ENCODE data around the gene KASH5. TPM values are rescaled to one million over a fixed set of nuclear protein-coding genes. Genes with fewer than 3 reads are reported as not detected.

KASH5 gene
- total and polyA plus RNA-seq, 7 experiments from 2014 or later = 0.27 to 0.97 (median 0.42) TPM; not detected in 4

DNA sequence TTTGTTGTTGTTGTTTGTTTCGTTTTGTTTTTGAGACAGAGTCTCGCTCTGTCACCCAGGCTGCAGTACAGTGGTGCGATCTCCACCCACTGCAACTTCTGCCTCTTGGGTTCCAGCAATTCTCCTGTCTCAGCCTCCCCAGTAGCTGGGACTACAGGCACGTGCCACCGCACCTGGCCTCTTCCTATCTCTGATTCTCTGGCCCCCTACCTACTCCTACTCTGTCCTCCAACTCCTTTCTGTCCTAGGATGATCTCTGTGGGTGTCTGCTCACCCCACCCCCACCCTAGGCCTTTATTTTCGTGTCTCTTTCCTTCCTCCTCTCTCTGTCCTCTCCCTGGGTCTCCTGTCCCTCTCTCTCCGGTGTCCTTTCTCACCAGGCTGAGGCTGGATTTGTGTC is 62.4 kb downstream of the KASH5 start:
- Mint-ChIP-seq H3K27ac (peak overlapping the region in 7 of 9 donors; percentile 48 to 100 (median 92)), H3K36me3 (peaks cover 8 to 34% (median 12%) of the 10 kb centered on the region in 5 donors), H3K4me3 (peak overlapping the region; percentile 87 to 100 (median 99)), H3K9me3 (peaks cover 0 to 5% (median 0%) of the 10 kb centered on the region in 11 donors), H3K4me1 (peaks cover 32 to 59% (median 49%) of the 10 kb centered on the region in 7 donors), H3K27me3 (no peaks in the 10 kb centered on the region)
- ChIA-PET CTCF (interaction anchor here (0.7 to 12.2 kb wide), 2 partner anchors 21 to 1279 kb away, joined by 11 to 83 read pairs; partner anchors contain the start of gene FLT3LG), POLR2A (interaction anchor here (0.6 to 15.5 kb wide), 8 partner anchors 12 to 190 kb away, joined by 3 to 226 read pairs (median 10); partner anchors contain the start of genes FLT3LG, RPL13A, RPS11 and RRAS)
- ATAC-seq (no peak), DNase-seq (no peak)
- H3K27me3 ChIP-seq (ENCODE audit: control insufficient read depth in 2 of 2, insufficient read depth in 2 of 2, low read length in 2 of 2) = no peaks in the 10 kb centered on the region
- no peak overlapping the region for H3K27ac ChIP-seq (ENCODE audit: low read depth, low read length)
- intact Hi-C loops (cut with micrococcal nuclease) = loop anchor here (5.0 kb wide), 5 partner anchors 333 to 1128 kb away; partner anchors contain the start of genes GYS1 (in 2 of the 2), RUVBL2 (in 2 of the 2), C19orf73 (in 1 of the 2) and DBP (in 1 of the 2)
- peaks cover 0 to 40% (median 4%) of the 10 kb centered on the region in 3 experiments for H3K36me3 ChIP-seq (ENCODE audit: control insufficient read depth in 2 of 3, insufficient read depth in 3 of 3, low read length in 3 of 3)
- peaks cover 15 to 26% of the 10 kb centered on the region in 2 donors for H3K4me1 ChIP-seq (ENCODE audit: control insufficient read depth in 2 of 2, insufficient read depth in 2 of 2, low read length in 2 of 2)
- H3K9me3 ChIP-seq (ENCODE audit: control insufficient read depth in 2 of 3, low read length in 3 of 3) = no peaks in the 10 kb centered on the region
- peak overlapping the region; percentile 85 for H3K4me3 ChIP-seq (ENCODE audit: low read length)

DNA sequence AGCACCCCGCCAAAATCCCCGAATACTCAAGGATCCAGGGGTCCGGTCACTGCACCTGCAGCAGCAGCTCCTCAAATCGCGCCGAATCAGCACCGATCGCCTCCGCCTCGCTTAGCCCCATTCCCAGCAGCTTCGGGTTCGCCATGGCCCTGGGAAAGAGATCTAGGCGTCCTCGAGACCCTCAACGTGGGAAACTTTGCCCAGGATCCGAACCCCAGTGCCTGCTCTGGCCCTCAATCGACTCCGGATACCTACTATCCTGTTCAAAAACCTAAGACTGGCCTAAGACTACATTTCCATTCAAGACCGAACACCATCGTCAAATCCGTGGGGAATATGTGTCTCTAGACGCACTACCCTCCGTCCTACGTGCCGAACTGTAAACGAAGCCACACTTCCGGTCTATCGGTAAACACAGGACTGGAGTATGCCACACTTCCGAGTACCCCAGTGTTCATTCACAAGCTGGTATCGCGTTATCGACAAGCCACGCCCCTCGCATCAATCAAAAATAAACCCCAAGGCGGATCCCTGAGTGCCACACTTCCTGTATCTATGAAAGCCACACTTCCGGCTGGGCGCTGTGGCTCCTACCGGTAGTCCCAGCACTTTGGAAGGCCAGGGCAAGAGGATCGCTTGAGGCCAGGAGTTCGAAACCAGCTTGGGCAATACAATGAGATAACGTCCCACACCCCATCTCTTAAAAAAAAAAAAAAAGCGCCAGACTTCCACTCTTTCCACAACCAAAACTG is 63.6 kb downstream of the KASH5 start, which contains the start of gene PIH1D1:
Gene PIH1D1, minus strand, starts transcription at position 385 of the 752 bp plus-strand sequence. Its CDS starts 240 bp downstream, at position 145.
- DNase-seq (peak; percentile 69 to 97 (median 94)), ATAC-seq (peak; percentile 71)
- Histone ChIP-seq H3K4me1 (ENCODE audit: control insufficient read depth in 2 of 2, insufficient read depth in 2 of 2, low read length in 2 of 2) (peaks cover 15 to 26% of the 10 kb centered on the region in 2 donors), H3K27ac (ENCODE audit: low read depth, low read length) (peak within 1 kb of the TSS; percentile 95), H3K36me3 (ENCODE audit: control insufficient read depth in 2 of 3, insufficient read depth in 3 of 3, low read length in 3 of 3) (peaks cover 0 to 36% (median 4%) of the 10 kb centered on the region in 3 experiments), H3K9me3 (ENCODE audit: control insufficient read depth in 2 of 3, low read length in 3 of 3) (no peaks in the 10 kb centered on the region), H3K27me3 (ENCODE audit: control insufficient read depth in 2 of 2, insufficient read depth in 2 of 2, low read length in 2 of 2) (no peaks in the 10 kb centered on the region), H3K4me3 (ENCODE audit: low read length) (peak within 1 kb of the TSS; percentile 85)
- Mint-ChIP-seq H3K4me3 (peak within 1 kb of the TSS; percentile 95 to 100 (median 99)), H3K27me3 (no peaks in the 10 kb centered on the region), H3K27ac (peak within 1 kb of the TSS; percentile 92 to 100 (median 99)), H3K36me3 (peaks cover 11 to 32% (median 16%) of the 10 kb centered on the region in 5 donors), H3K9me3 (peaks cover 0 to 5% (median 0%) of the 10 kb centered on the region in 11 donors), H3K4me1 (peaks cover 31 to 68% (median 55%) of the 10 kb centered on the region in 7 donors)
- intact Hi-C loops (cut with micrococcal nuclease) = loop anchor here (1.0 to 5.0 kb wide), 9 partner anchors 8 to 1129 kb away; partner anchors contain the start of genes GYS1 (in 2 of the 2), RUVBL2 (in 2 of the 2), AKT1S1 (in 1 of the 2) and C19orf73 (in 1 of the 2)
- ChIA-PET POLR2A (interaction anchor here (0.5 to 15.5 kb wide), 29 partner anchors 11 to 594 kb away, joined by 3 to 226 read pairs (median 3); partner anchors contain the start of genes FLT3LG, GYS1, NOSIP and PRR12), CTCF (interaction anchor here (0.6 to 12.2 kb wide), 10 partner anchors 20 to 832 kb away, joined by 3 to 83 read pairs (median 4); partner anchors contain the start of genes FLT3LG, NOSIP, PRR12 and SPHK2)

DNA sequence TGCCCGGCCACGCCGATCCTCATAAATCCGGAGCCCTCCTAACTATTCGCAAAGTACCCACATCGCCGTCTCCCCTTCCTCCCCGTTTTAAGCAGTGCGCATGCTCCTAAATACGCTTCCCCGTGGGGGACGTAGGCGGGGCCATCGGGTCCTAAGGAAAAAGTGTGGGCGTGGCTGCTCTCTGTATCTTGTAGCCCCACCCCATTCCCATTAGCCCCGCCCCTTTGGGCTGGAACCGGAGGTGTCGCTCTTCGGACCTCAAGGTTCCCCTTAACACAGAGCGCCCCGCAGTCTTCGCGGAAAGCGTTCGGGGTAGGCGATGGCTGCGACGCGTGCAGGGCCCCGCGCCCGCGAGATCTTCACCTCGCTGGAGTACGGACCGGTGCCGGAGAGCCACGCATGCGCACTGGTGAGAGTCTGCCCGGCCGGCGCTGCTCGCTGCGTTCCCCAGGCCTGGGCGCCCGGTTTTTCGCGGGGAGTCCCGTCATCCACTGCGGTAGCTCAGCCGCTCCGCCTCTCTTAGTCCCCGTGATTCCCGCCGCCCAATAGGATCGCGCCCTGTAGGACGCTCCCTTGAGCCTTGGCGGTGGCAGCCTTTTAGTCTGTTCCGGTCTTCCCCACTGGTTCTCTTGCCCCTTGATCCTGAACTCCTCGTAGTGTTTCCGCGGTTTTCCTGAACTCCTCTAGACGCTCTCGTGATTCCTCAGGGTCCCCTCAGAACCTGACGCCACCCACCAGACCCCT is 65.1 kb downstream of the KASH5 start, which contains the start of gene ALDH16A1:
Gene ALDH16A1, plus strand, starts transcription at position 213 of the 744 bp plus-strand sequence. Its CDS starts 107 bp downstream, at position 320.
- ChIA-PET CTCF (interaction anchor here (0.6 to 12.2 kb wide), 5 partner anchors 13 to 89 kb away, joined by 3 to 83 read pairs (median 4); partner anchors contain the start of genes DKKL1 and FLT3LG), POLR2A (interaction anchor here (0.6 to 15.5 kb wide), 18 partner anchors 12 to 834 kb away, joined by 3 to 226 read pairs (median 4); partner anchors contain the start of genes FLT3LG, GFY, NOSIP and PRR12)

DNA sequence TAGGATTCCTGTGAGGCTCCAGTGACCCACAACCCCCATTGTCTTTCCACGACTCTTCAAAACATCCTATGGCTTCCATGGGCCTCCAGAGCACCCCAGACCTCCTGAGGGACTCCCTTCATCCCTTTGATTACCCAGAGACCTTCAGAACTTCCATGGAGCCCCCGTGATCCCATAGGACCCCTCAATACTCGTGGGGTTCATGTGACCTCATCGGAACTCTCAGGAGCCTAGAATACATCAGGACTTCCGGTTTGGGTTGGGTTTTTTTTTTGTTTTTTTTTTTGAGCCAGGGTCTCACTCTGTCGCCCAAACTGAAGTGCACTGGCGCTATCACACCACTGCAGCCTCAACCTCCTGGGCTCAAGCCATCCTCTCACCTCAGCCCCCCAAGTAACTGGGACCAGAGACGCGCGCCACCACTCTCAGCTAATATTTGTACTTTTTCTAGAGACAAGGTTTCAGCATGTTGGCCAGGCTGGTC is 65.8 kb downstream of the KASH5 start:
- H3K36me3 ChIP-seq (ENCODE audit: control insufficient read depth in 2 of 3, insufficient read depth in 3 of 3, low read length in 3 of 3) = peaks cover 0 to 25% (median 0%) of the 10 kb centered on the region in 3 experiments
- peaks cover 31 to 64% (median 50%) of the 10 kb centered on the region in 7 donors for H3K4me1 Mint-ChIP-seq
- H3K27me3 Mint-ChIP-seq = no peaks in the 10 kb centered on the region
- H3K27ac ChIP-seq (ENCODE audit: low read depth, low read length) = peak overlapping the region; percentile 95
- peaks cover 15 to 26% of the 10 kb centered on the region in 2 donors for H3K4me1 ChIP-seq (ENCODE audit: control insufficient read depth in 2 of 2, insufficient read depth in 2 of 2, low read length in 2 of 2)
- peak overlapping the region; percentile 90 to 100 (median 96) for H3K4me3 Mint-ChIP-seq
- peak overlapping the region; percentile 92 to 100 (median 99) for H3K27ac Mint-ChIP-seq
- ATAC-seq (no peak), DNase-seq (no peak)
- H3K27me3 ChIP-seq (ENCODE audit: control insufficient read depth in 2 of 2, insufficient read depth in 2 of 2, low read length in 2 of 2) = no peaks in the 10 kb centered on the region
- no peaks in the 10 kb centered on the region for H3K9me3 ChIP-seq (ENCODE audit: control insufficient read depth in 2 of 3, low read length in 3 of 3)
- peaks cover 0 to 5% (median 0%) of the 10 kb centered on the region in 11 donors for H3K9me3 Mint-ChIP-seq
- H3K36me3 Mint-ChIP-seq = peaks cover 8 to 26% (median 10%) of the 10 kb centered on the region in 5 donors
- intact Hi-C loops (cut with micrococcal nuclease) = loop anchor here (1.0 to 5.0 kb wide), 19 partner anchors 10 to 1131 kb away; partner anchors contain the start of genes FLT3LG (in 2 of the 2), GYS1 (in 2 of the 2), RPS11 (in 2 of the 2) and RUVBL2 (in 2 of the 2)
- ChIA-PET CTCF (interaction anchor here (1.0 to 12.2 kb wide), 4 partner anchors 13 to 62 kb away, joined by 3 to 83 read pairs (median 8); partner anchors contain the start of gene FLT3LG), POLR2A (interaction anchor here (0.6 to 15.5 kb wide), 16 partner anchors 11 to 835 kb away, joined by 3 to 226 read pairs (median 8); partner anchors contain the start of genes FLT3LG, GFY, NOSIP and PRR12)
- H3K4me3 ChIP-seq (ENCODE audit: low read length) = peak overlapping the region; percentile 84

More for the DNA sequence above, 65.1 kb downstream of the KASH5 start, which contains the start of gene ALDH16A1:
- H3K27me3 Mint-ChIP-seq = no peaks in the 10 kb centered on the region
- peaks cover 0 to 5% (median 0%) of the 10 kb centered on the region in 11 donors for H3K9me3 Mint-ChIP-seq
- peaks cover 35 to 71% (median 56%) of the 10 kb centered on the region in 7 donors for H3K4me1 Mint-ChIP-seq
- no peaks in the 10 kb centered on the region for H3K9me3 ChIP-seq (ENCODE audit: control insufficient read depth in 2 of 3, low read length in 3 of 3)
- peak within 1 kb of the TSS; percentile 95 for H3K27ac ChIP-seq (ENCODE audit: low read depth, low read length)
- DNase-seq (peak; percentile 97 to 99 (median 98)), ATAC-seq (peak; percentile 92)
- H3K27me3 ChIP-seq (ENCODE audit: control insufficient read depth in 2 of 2, insufficient read depth in 2 of 2, low read length in 2 of 2) = no peaks in the 10 kb centered on the region
- H3K4me3 ChIP-seq (ENCODE audit: low read length) = peak within 1 kb of the TSS; percentile 85
- H3K36me3 ChIP-seq (ENCODE audit: control insufficient read depth in 2 of 3, insufficient read depth in 3 of 3, low read length in 3 of 3) = peaks cover 0 to 25% (median 0%) of the 10 kb centered on the region in 3 experiments
- H3K4me1 ChIP-seq (ENCODE audit: control insufficient read depth in 2 of 2, insufficient read depth in 2 of 2, low read length in 2 of 2) = peaks cover 15 to 26% of the 10 kb centered on the region in 2 donors
- peak within 1 kb of the TSS; percentile 95 to 100 (median 99) for H3K4me3 Mint-ChIP-seq
- intact Hi-C loops (cut with micrococcal nuclease) = loop anchor here (1.0 to 5.0 kb wide), 19 partner anchors 10 to 1131 kb away; partner anchors contain the start of genes FLT3LG (in 2 of the 2), GYS1 (in 2 of the 2), RPS11 (in 2 of the 2) and RUVBL2 (in 2 of the 2)
- H3K36me3 Mint-ChIP-seq = peaks cover 12 to 30% (median 16%) of the 10 kb centered on the region in 5 donors
- peak within 1 kb of the TSS; percentile 92 to 100 (median 99) for H3K27ac Mint-ChIP-seq

DNA sequence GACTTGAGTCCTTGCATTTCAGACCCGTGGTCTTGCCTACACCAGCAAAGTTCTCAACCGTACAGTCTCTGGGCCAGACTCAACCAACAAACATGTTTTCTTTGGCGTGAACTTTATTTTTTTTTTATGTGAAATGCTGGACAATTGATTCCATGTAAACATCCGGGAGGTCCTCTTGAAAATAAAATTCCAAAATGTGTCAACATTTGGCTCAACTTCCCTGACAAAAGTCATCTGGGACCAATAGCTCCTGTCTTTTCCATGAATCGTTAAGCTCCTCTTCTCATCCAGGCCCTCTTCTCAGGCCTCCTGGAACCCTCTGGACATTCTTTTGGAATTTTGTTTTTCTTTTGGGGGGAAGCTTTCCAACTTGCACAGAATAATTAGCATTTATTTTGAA is 67.7 kb downstream of the KASH5 start:
- Histone ChIP-seq H3K4me1 (ENCODE audit: control insufficient read depth in 2 of 2, insufficient read depth in 2 of 2, low read length in 2 of 2) (peaks cover 9 to 18% of the 10 kb centered on the region in 2 donors), H3K4me3 (ENCODE audit: low read length) (no peak overlapping the region), H3K36me3 (ENCODE audit: control insufficient read depth in 2 of 3, insufficient read depth in 3 of 3, low read length in 3 of 3) (peaks cover 0 to 37% (median 0%) of the 10 kb centered on the region in 3 experiments), H3K27ac (ENCODE audit: low read depth, low read length) (no peak overlapping the region), H3K27me3 (ENCODE audit: control insufficient read depth in 2 of 2, insufficient read depth in 2 of 2, low read length in 2 of 2) (no peaks in the 10 kb centered on the region), H3K9me3 (ENCODE audit: control insufficient read depth in 2 of 3, low read length in 3 of 3) (no peaks in the 10 kb centered on the region)
- ATAC-seq (no peak), DNase-seq (no peak)
- H3K4me3 Mint-ChIP-seq = peak overlapping the region in 3 of 10 donors; percentile 38 to 45 (median 42)
- peaks cover 8 to 19% (median 10%) of the 10 kb centered on the region in 5 donors for H3K36me3 Mint-ChIP-seq
- H3K9me3 Mint-ChIP-seq = peaks cover 0 to 5% (median 0%) of the 10 kb centered on the region in 11 donors
- peak overlapping the region in 6 of 9 donors; percentile 11 to 75 (median 35) for H3K27ac Mint-ChIP-seq
- CTCF ChIA-PET = interaction anchor here (1.4 to 12.2 kb wide), 2 partner anchors 9 to 16 kb away, joined by 3 to 83 read pairs; partner anchors contain the start of gene FLT3LG
- intact Hi-C loops (cut with micrococcal nuclease) = no loop called here
- H3K27me3 Mint-ChIP-seq = no peaks in the 10 kb centered on the region
- peaks cover 17 to 45% (median 37%) of the 10 kb centered on the region in 7 donors for H3K4me1 Mint-ChIP-seq
- POLR2A ChIA-PET = interaction anchor here (1.1 to 15.5 kb wide), 4 partner anchors 10 to 44 kb away, joined by 3 to 226 read pairs (median 10); partner anchors contain the start of gene FLT3LG
